Measurements from ENCODE around the gene B3GAT1. TPM values are rescaled to one million over a fixed set of nuclear protein-coding genes. Genes with fewer than 3 reads are reported as not detected.

The B3GAT1 gene
- total and polyA plus RNA-seq, 2 donors (not counting 1 experiment from before 2014, with no cell fraction given), result 0.06 TPM; not detected in 1

DNA sequence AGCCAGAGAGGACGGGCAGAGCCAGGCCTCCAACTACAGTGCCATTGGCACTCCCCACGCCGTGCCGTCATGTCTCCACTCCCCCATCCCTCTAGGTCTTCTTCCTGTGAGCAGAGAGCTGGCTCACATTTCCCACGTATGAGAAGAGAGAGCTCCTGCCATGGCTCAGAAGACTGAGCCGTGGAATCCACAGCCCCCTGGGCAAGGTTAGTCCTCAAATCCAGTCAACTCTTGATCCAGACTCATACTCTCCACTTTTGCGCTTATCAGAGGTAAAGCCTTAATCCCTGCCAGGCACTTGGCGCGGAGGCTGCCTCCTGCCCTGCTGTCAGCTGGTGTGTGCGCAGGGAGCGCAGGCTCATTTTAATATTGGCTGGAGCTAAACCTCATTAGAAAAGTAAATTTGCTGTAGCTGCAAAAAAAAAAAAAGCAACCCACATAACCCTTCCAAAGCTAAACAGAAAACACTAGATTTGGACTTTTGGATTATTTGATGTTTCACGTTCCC, 4.7 kb downstream of the B3GAT1 start:
- no peak overlapping the region for H3K9ac ChIP-seq (ENCODE audit: low read length)
- intact Hi-C loops (cut with micrococcal nuclease), result no loop called here
- ATAC-seq (ENCODE audit: low read depth) (no peak), DNase-seq (no peak)
- H3K4me3 ChIP-seq (ENCODE audit: control extremely low read depth in 1 of 5, extremely low read depth in 1 of 5, insufficient read depth in 1 of 5, low read depth in 2 of 5, low read length in 4 of 5), result no peak overlapping the region
- H2AFZ ChIP-seq (ENCODE audit: insufficient read depth, low read depth, low read length, poor library complexity, severe bottlenecking), result no peak overlapping the region
- peaks cover 8% of the 10 kb centered on the region for H3K4me1 Mint-ChIP-seq
- no peaks in the 10 kb centered on the region for H3K9me3 Mint-ChIP-seq (ENCODE audit: insufficient read depth)
- WGBS (ENCODE audit: insufficient coverage), result 70% methylated on average over 6 of the region's 12 CpGs
- H4K20me1 ChIP-seq (ENCODE audit: control insufficient read depth, insufficient read depth, low read length, poor library complexity, severe bottlenecking), result no peaks in the 10 kb centered on the region
- CTCF ChIA-PET, result interaction anchor here (0.7 kb wide), 1 partner anchor 165 kb away, joined by 3 read pairs; no protein-coding TSS in a partner anchor
- H3K4me2 ChIP-seq (replicated peaks; ENCODE audit: low read depth, low read length, poor library complexity, severe bottlenecking), result no peak overlapping the region
- peaks cover 13% of the 10 kb centered on the region in 2 donors for H3K4me1 ChIP-seq (ENCODE audit: control insufficient read depth in 2 of 2, insufficient read depth in 2 of 2, low read length in 2 of 2)
- no peak overlapping the region for H3K27ac ChIP-seq (ENCODE audit: low read length in 2 of 2)
- H3K9me3 ChIP-seq (ENCODE audit: control extremely low read depth in 1 of 3, control insufficient read depth in 2 of 3, insufficient read depth in 1 of 3, low read length in 2 of 3), result peaks cover 0 to 6% (median 0%) of the 10 kb centered on the region in 3 donors
- no peaks in the 10 kb centered on the region for H3K36me3 ChIP-seq (replicated peaks in 1 of 2; ENCODE audit: control extremely low read depth in 1 of 2, control insufficient read depth in 1 of 2, extremely low read depth in 1 of 2, insufficient read depth in 2 of 2, low read length in 1 of 2)
- H3K4me3 Mint-ChIP-seq, result no peak overlapping the region
- no peak overlapping the region for H3K27ac Mint-ChIP-seq
- peaks cover 39% of the 10 kb centered on the region for H3K27me3 Mint-ChIP-seq
- TF ChIP-seq, protein P1, sequence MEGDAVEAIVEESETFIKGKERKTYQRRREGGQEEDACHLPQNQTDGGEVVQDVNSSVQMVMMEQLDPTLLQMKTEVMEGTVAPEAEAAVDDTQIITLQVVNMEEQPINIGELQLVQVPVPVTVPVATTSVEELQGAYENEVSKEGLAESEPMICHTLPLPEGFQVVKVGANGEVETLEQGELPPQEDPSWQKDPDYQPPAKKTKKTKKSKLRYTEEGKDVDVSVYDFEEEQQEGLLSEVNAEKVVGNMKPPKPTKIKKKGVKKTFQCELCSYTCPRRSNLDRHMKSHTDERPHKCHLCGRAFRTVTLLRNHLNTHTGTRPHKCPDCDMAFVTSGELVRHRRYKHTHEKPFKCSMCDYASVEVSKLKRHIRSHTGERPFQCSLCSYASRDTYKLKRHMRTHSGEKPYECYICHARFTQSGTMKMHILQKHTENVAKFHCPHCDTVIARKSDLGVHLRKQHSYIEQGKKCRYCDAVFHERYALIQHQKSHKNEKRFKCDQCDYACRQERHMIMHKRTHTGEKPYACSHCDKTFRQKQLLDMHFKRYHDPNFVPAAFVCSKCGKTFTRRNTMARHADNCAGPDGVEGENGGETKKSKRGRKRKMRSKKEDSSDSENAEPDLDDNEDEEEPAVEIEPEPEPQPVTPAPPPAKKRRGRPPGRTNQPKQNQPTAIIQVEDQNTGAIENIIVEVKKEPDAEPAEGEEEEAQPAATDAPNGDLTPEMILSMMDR (IDR thresholded peaks at IDR 0.05), result no peak
- no peak for TF ChIP-seq EZH2 (IDR thresholded peaks at IDR 0.05; ENCODE audit: borderline replicate concordance, insufficient read depth, low read depth, low read length, poor library complexity, severe bottlenecking)
- H3K79me2 ChIP-seq (ENCODE audit: control insufficient read depth, insufficient read depth, low read length), result no peaks in the 10 kb centered on the region
- POLR2A ChIA-PET, result no interaction called here
- peaks cover 0 to 22% (median 12%) of the 10 kb centered on the region in 4 experiments for H3K27me3 ChIP-seq (replicated peaks in 1 of 4; ENCODE audit: control extremely low read depth in 1 of 4, control insufficient read depth in 3 of 4, insufficient read depth in 4 of 4, low read length in 3 of 4)

DNA sequence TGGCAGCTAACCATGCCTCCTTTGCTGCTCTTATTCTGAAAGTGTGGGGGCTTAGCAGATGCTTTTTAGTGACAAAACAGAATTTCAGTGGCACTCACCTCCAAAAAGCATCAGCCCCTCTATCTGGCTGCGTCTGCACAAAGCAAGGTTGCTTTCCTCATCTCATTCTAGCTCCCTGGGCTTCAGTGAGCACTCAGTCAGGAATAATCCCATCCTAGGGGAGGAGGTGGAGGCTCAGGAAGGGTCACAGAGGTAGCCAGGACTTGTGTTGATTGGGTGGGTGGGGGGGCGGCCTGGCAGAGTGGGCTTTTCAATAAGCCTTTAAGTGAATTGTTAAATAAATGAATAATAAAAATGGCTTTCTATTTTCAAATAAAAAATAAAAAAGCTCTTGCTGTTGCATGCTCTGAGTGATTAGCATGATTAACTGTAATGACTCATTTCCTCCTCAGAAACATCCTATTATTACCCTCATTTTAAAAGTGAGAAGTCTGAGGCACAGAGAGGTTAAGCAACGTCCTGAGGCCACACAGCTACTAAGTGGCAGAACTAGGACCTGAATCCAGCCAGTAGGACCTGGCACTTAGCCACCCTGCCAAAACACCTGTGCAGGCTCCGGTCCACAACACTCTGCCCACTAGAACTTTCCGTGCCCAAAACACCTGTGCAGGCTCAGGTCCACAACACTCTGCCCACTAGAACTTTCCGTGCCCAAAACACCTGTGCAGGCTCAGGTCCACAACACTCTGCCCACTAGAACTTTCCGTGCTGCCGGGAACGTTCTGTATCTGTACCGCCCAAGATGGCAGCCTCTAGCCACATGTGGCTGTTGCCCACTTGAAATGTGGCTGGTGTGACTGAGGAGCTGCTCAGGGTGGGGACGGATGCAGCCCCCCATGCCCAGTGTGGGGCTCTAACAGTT, 5.5 kb downstream of the B3GAT1 start:
- Histone ChIP-seq H2AFZ (ENCODE audit: insufficient read depth, low read depth, low read length, poor library complexity, severe bottlenecking) (no peak overlapping the region), H3K27me3 (replicated peaks in 1 of 4; ENCODE audit: control extremely low read depth in 1 of 4, control insufficient read depth in 3 of 4, insufficient read depth in 4 of 4, low read length in 3 of 4) (peaks cover 0 to 21% (median 12%) of the 10 kb centered on the region in 4 experiments), H3K4me2 (replicated peaks; ENCODE audit: low read depth, low read length, poor library complexity, severe bottlenecking) (no peak overlapping the region), H3K27ac (ENCODE audit: low read length in 2 of 2) (no peak overlapping the region), H4K20me1 (ENCODE audit: control insufficient read depth, insufficient read depth, low read length, poor library complexity, severe bottlenecking) (no peaks in the 10 kb centered on the region), H3K4me1 (ENCODE audit: control insufficient read depth in 2 of 2, insufficient read depth in 2 of 2, low read length in 2 of 2) (peaks cover 12 to 13% of the 10 kb centered on the region in 2 donors), H3K9me3 (ENCODE audit: control extremely low read depth in 1 of 3, control insufficient read depth in 2 of 3, insufficient read depth in 1 of 3, low read length in 2 of 3) (peaks cover 0 to 6% (median 0%) of the 10 kb centered on the region in 3 donors), H3K4me3 (ENCODE audit: control extremely low read depth in 1 of 5, extremely low read depth in 1 of 5, insufficient read depth in 1 of 5, low read depth in 2 of 5, low read length in 4 of 5) (no peak overlapping the region), H3K36me3 (replicated peaks in 1 of 2; ENCODE audit: control extremely low read depth in 1 of 2, control insufficient read depth in 1 of 2, extremely low read depth in 1 of 2, insufficient read depth in 2 of 2, low read length in 1 of 2) (no peaks in the 10 kb centered on the region), H3K79me2 (ENCODE audit: control insufficient read depth, insufficient read depth, low read length) (no peaks in the 10 kb centered on the region), H3K9ac (ENCODE audit: low read length) (no peak overlapping the region)
- 89% methylated on average over 9 of the region's 11 CpGs for WGBS (ENCODE audit: insufficient coverage)
- Mint-ChIP-seq H3K4me3 (no peak overlapping the region), H3K27me3 (peaks cover 39% of the 10 kb centered on the region), H3K27ac (no peak overlapping the region), H3K4me1 (peaks cover 8% of the 10 kb centered on the region), H3K9me3 (ENCODE audit: insufficient read depth) (no peaks in the 10 kb centered on the region)
- ChIA-PET CTCF (interaction anchor here (0.7 kb wide), 1 partner anchor 165 kb away, joined by 3 read pairs; no protein-coding TSS in a partner anchor), POLR2A (no interaction called here)
- DNase-seq (no peak), ATAC-seq (ENCODE audit: low read depth) (no peak)
- intact Hi-C loops (cut with micrococcal nuclease), result no loop called here
- TF ChIP-seq, protein P1 (IDR thresholded peaks at IDR 0.05), result no peak
- no peak for TF ChIP-seq EZH2 (IDR thresholded peaks at IDR 0.05; ENCODE audit: borderline replicate concordance, insufficient read depth, low read depth, low read length, poor library complexity, severe bottlenecking)

Data from B cell (primary cell).